Psoas muscle (tissue), 8 donors: ENCODE results near the gene MFAP3L. TPM values are rescaled to one million over a fixed set of nuclear protein-coding genes. Genes with fewer than 3 reads are reported as not detected.
A peak's percentile ranks its signal among the peaks of the same experiment; 100 is the strongest.

Source experiments
- ATAC-seq, 4 donors: fragments of 200-7000 bp; cut with Tn5 transposase; one replicate each; pipeline ENCODE4 v1.9.1; 2020; ENCODE audit warnings: moderate library complexity in 3 of 4, mild to moderate bottlenecking in 2 of 4
- DNase-seq, 2 donors: peaks; one replicate each; pipeline ENCODE4 v3.0.0-alpha.2; 2020
- H3K27ac ChIP-seq: fragments of 200-600 bp; one replicate; pipeline ENCODE4 v1.8.0; 2022
- H3K27me3 ChIP-seq, 3 donors: fragments of 200-600 bp in 1 of 3; one replicate each; pipeline versions ENCODE4 v1.6.1 to v1.8.0; 2013 to 2022; ENCODE audit warnings: low read length in 2 of 3, mild to moderate bottlenecking in 2 of 3, moderate library complexity in 1 of 3; ENCODE audit not compliant: insufficient read depth in 3 of 3
- H3K36me3 ChIP-seq, 2 donors: fragments of 200-600 bp in 1 of 2; one replicate each; pipeline versions ENCODE4 v1.6.1 to v1.8.0; 2013 to 2022; ENCODE audit warnings: low read depth in 1 of 2, mild to moderate bottlenecking in 1 of 2, moderate library complexity in 1 of 2; ENCODE audit not compliant: insufficient read depth in 1 of 2
- H3K4me1 ChIP-seq: fragments of 200-600 bp; one replicate; pipeline ENCODE4 v1.8.0; 2022
- H3K4me3 ChIP-seq: fragments of 200-600 bp; one replicate; pipeline ENCODE4 v1.8.0; 2022; ENCODE audit warnings: mild to moderate bottlenecking
- H3K9me3 ChIP-seq: fragments of 200-600 bp; one replicate; pipeline ENCODE4 v1.8.0; 2022
- CTCF ChIP-seq: fragments of 200-600 bp; IDR thresholded peaks from one replicate; pipeline ENCODE4 v1.8.0; 2022; ENCODE audit warnings: antibody characterized with exemption
- WGBS, 3 donors: extraction: QIAGEN DNeasy Blood & Tissue Kit; methylation state at CpG; one replicate each; pipeline versions ENCODE4 v1.1.6 to v1.1.7; 2013; 5-methylcytosine and 5-hydroxymethylcytosine counted together
- intact Hi-C, 2 donors: fragments of 100-400 bp; cut with DNase I; formaldehyde crosslinking; loops; one replicate each; pipeline versions ENCODE4 v1.11.0 to v1.14.2; 2022
- polyA plus RNA-seq, 3 donors: library from polyadenylated mRNA; stranded (reverse); fragments of 200-250 nt; gene quantifications; one replicate each; pipeline ENCODE4 v1.2.3, GENCODE V29; 2013
- total RNA-seq, 4 donors: library from RNA; stranded (reverse); fragmentation: NEBNext Ultra II Directional in 2 of 4; extraction: Animal tissue kit (Norgen Biotek cat#: 25700) in 2 of 4; gene quantifications; one replicate each; pipeline versions ENCODE4 v1.2.1 to v1.2.4, GENCODE V29; 2021 to 2023
- donor health status: healthy with polysubstance abuse.
- donor health status: DM: no; HTN: no; CAD: no; lungs with moderate emphysema.
- donor health status: Bipolar disorder and iron deficiency.
- donor health status: healthy.
- donor health status: DM: yes; HTN: yes; CAD: no.
- donor health status: DM: no; HTN: no; CAD: no.
- donor health status: DM: no; HTN: no; CAD: no.
- donor health status: DM: yes; HTN: yes; CAD: no.

The MFAP3L gene
- total and polyA plus RNA-seq, 7 donors = 1.8 to 20.1 (median 2.5) TPM

- no peak for TF ChIP-seq CTCF
- 53 to 70% (median 59%) methylated on average over 4 of the region's 4 CpGs for WGBS, 3 donors
- Histone ChIP-seq H3K36me3 (no peaks in the 10 kb centered on the region), H3K27ac (no peak overlapping the region), H3K4me3 (no peak overlapping the region), H3K4me1 (no peaks in the 10 kb centered on the region), H3K9me3 (no peaks in the 10 kb centered on the region), H3K27me3 (no peaks in the 10 kb centered on the region)
- DNase-seq (no peak), ATAC-seq (peak in 1 of 4 donors; percentile 59)
- intact Hi-C loops = no loop called here
Measured at GRCh38 chr4:170015285-170015684, 10.9 kb downstream of the MFAP3L start.

DNA sequence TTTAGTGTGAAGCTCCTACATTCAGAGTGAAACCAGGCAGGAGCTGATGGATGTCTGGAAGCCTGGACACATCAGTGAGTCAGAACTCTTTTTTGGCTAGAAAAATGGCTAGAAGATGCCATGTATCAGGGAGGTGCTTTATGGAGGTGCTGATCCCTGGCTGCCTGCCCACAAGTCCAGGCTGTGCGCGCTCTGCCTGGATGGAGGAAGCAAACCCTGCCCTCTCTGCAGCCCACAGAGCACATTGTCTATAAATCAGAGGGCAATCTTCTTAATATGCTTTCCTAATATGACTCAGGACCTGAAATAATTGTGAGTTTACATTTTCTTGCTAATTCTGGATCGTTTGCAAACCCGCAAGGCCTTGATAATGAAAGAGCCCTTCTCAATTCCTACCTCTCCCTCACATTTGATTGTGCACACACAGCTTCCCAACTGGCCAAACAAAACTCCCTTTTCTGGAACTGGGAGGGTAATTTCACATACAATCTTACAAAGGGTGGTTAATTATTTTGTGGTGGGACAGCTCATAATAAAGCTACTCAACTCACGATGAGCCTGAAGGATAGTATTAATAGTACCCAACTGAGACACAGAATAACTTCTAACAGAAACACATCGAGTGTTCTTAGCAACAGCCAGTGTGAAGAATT is 11.7 kb downstream of the MFAP3L start:
- DNase-seq (no peak), ATAC-seq (no peak)
- WGBS, 3 donors = 69 to 87% (median 72%) methylated on average over 6 of the region's 6 CpGs
- Histone ChIP-seq H3K4me1 (no peaks in the 10 kb centered on the region), H3K36me3 (no peaks in the 10 kb centered on the region), H3K27me3 (no peaks in the 10 kb centered on the region), H3K9me3 (no peaks in the 10 kb centered on the region), H3K27ac (no peak overlapping the region), H3K4me3 (no peak overlapping the region)
- intact Hi-C loops = no loop called here
- TF ChIP-seq CTCF = no peak

GRCh38 chr4:170012629-170012958 is 13.6 kb downstream of the MFAP3L start:
- Histone ChIP-seq H3K27me3 (no peaks in the 10 kb centered on the region), H3K4me1 (no peaks in the 10 kb centered on the region), H3K27ac (no peak overlapping the region), H3K36me3 (no peaks in the 10 kb centered on the region), H3K4me3 (no peak overlapping the region), H3K9me3 (no peaks in the 10 kb centered on the region)
- intact Hi-C loops = no loop called here
- WGBS, 3 donors = 57 to 92% (median 88%) methylated on average over 2 of the region's 2 CpGs
- no peak for DNase-seq
- no peak for TF ChIP-seq CTCF
- peak in 1 of 4 donors; percentile 89 for ATAC-seq

GRCh38 chr4:170011921-170012628 is 14.1 kb downstream of the MFAP3L start:
- intact Hi-C loops = no loop called here
- Histone ChIP-seq H3K4me1 (no peaks in the 10 kb centered on the region), H3K27me3 (no peaks in the 10 kb centered on the region), H3K9me3 (no peaks in the 10 kb centered on the region), H3K27ac (no peak overlapping the region), H3K4me3 (no peak overlapping the region), H3K36me3 (no peaks in the 10 kb centered on the region)
- peak in 1 of 4 donors; percentile 92 for ATAC-seq
- 46 to 64% (median 61%) methylated on average over 7 of the region's 7 CpGs for WGBS, 3 donors
- DNase-seq = peak in 1 of 2 donors; percentile 60
- TF ChIP-seq CTCF = no peak
